PC-9 (cell line): ENCODE results near the gene KRT3. TPM values are rescaled to one million over a fixed set of nuclear protein-coding genes. Genes with fewer than 3 reads are reported as not detected.

ENCODE experiments used
- BruUV-seq: library from RNA; stranded (reverse); fragments of 400-500 nt; replicated peaks from 2 replicates; lab custom pipeline; 2021; lab: Mats Ljungman, UMichigan
- CTCF ChIA-PET: fragments of 300-600 bp; sonication (Branson Sonifier 250); formaldehyde crosslinking; loops from one replicate; lab custom pipeline; 2022; ENCODE audit warnings: antibody characterized with exemption; lab: Charles Lee
- POLR2A ChIA-PET: fragments of 300-600 bp; sonication (Branson Sonifier 250); formaldehyde crosslinking; loops from one replicate; lab custom pipeline; 2022; ENCODE audit warnings: antibody characterized with exemption; ENCODE audit not compliant: unreplicated experiment; lab: Charles Lee
- DNase-seq, 2 experiments: peaks; one replicate each; pipeline versions ENCODE4 v3.0.0 to v3.0.0-alpha.2; 2015 to 2022; ENCODE audit warnings: mixed read lengths in 1 of 2
- H2AFZ ChIP-seq: fragments of 200-600 bp; sonication (generic); 2 replicates; pipeline ENCODE4 v1.8.1; 2017; ENCODE audit warnings: antibody characterized with exemption
- H3F3A ChIP-seq: fragments of 200-600 bp; sonication (generic); 2 replicates; pipeline ENCODE4 v1.8.1; 2017; ENCODE audit warnings: antibody characterized with exemption, mild to moderate bottlenecking, low read depth; ENCODE audit not compliant: insufficient read depth
- H3K27ac ChIP-seq: fragments of 200-600 bp; sonication (generic); 2 replicates; pipeline ENCODE4 v1.6.1; 2016; ENCODE audit warnings: mixed run types
- H3K27me3 ChIP-seq: fragments of 200-600 bp; sonication (generic); 2 replicates; pipeline ENCODE4 v1.6.1; 2016; ENCODE audit warnings: low read depth, mixed run types; ENCODE audit not compliant: insufficient read depth
- H3K36me3 ChIP-seq: fragments of 200-600 bp; sonication (generic); 2 replicates; pipeline ENCODE4 v1.6.1; 2016; ENCODE audit warnings: low read depth, mixed run types
- H3K4me1 ChIP-seq: fragments of 200-600 bp; sonication (generic); replicated peaks from 2 replicates; pipeline ENCODE4 v1.6.1; 2016; ENCODE audit warnings: mixed run types; ENCODE audit not compliant: insufficient read depth
- H3K4me2 ChIP-seq: fragments of 200-600 bp; sonication (generic); 2 replicates; pipeline ENCODE4 v1.6.1; 2017; ENCODE audit warnings: mixed run types
- H3K4me3 ChIP-seq: fragments of 200-600 bp; sonication (generic); 2 replicates; pipeline ENCODE4 v1.6.1; 2016; ENCODE audit warnings: mixed run types
- H3K79me2 ChIP-seq: fragments of 200-600 bp; sonication (generic); 2 replicates; pipeline ENCODE4 v1.6.1; 2017; ENCODE audit warnings: low read depth, mixed run types
- H3K9me2 ChIP-seq: fragments of 200-600 bp; sonication (generic); 2 replicates; pipeline ENCODE4 v1.8.1; 2017; ENCODE audit warnings: mild to moderate bottlenecking; ENCODE audit not compliant: insufficient read depth
- H3K9me3 ChIP-seq: fragments of 200-600 bp; sonication (generic); 2 replicates; pipeline ENCODE4 v1.8.1; 2016; ENCODE audit warnings: low read depth; ENCODE audit not compliant: insufficient read depth
- H4K20me1 ChIP-seq: fragments of 200-600 bp; sonication (generic); 2 replicates; pipeline ENCODE4 v1.8.1; 2017; ENCODE audit not compliant: insufficient read depth
- CTCF ChIP-seq: fragments of 200-600 bp; sonication (generic); conservative IDR thresholded peaks from 2 replicates; pipeline ENCODE4 v1.6.1; 2017; ENCODE audit warnings: mixed run types, antibody characterized with exemption, mild to moderate bottlenecking, moderate library complexity
- EZH2 ChIP-seq: fragments of 200-600 bp; sonication (generic); IDR thresholded peaks from 2 replicates; pipeline ENCODE4 v1.8.0; 2017; ENCODE audit warnings: antibody characterized with exemption, low read depth
- intact Hi-C: fragments of 100-400 bp; cut with micrococcal nuclease; formaldehyde crosslinking; loops from one replicate; pipeline ENCODE4 v1.10.0; 2022; ENCODE audit not compliant: unreplicated experiment
- total RNA-seq: library from RNA; stranded (reverse); gene quantifications from 2 replicates; pipeline ENCODE4 v1.2.3, GENCODE V29; 2021

Gene KRT3
- total RNA-seq, 1 experiment from 2014 or later = 0.24 TPM

DNA sequence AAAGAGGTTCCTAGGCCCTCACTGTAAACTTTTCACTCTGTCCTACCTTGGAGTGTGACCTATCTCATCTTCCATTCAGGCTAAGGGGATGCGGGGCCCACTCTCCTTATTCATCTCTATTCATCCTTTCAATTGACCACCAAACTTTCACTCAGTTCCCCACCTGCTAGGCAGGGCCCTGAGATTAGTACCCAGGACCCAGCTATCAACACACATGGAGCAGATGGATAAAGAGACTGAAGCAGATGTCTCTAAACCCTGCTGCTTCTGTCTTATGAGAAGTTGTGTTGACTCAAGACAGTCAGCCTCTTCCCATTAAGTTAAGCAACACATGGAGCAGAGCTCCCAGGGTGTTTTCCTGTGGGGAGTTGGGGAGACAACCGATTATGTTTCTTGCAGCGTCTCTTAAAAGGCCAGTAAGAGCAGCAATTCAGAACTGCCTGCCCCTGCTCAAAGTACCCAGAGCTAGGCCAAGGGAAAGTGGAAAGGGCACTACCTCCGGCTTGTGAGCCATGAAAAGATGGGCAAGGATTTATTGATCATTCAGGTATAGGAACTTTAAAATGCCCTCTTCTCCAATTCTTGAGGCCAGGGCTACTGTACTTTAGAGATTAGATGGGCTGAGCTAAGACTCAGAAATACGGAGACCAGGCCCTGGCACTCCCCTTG lies 29.4 kb downstream of the KRT3 start:
- H2AFZ ChIP-seq = no peak overlapping the region
- no peaks in the 10 kb centered on the region for H3K79me2 ChIP-seq
- POLR2A ChIA-PET = no interaction called here
- H3K9me2 ChIP-seq = no peaks in the 10 kb centered on the region
- no peak overlapping the region for H3K4me2 ChIP-seq
- no peak overlapping the region for H3K27ac ChIP-seq
- H3K4me1 ChIP-seq = 0 out of 2 replicates have a peak, but pooled peaks cover 5% of the 10 kb centered on the region
- no peak overlapping the region for H3K4me3 ChIP-seq
- H3K36me3 ChIP-seq = no peaks in the 10 kb centered on the region
- DNase-seq = no peak
- intact Hi-C loops = no loop called here
- no peaks in the 10 kb centered on the region for H3K27me3 ChIP-seq
- H4K20me1 ChIP-seq = no peaks in the 10 kb centered on the region
- no peaks in the 10 kb centered on the region for H3F3A ChIP-seq
- BruUV-seq = no TSS peak
- peaks cover 4% of the 10 kb centered on the region for H3K9me3 ChIP-seq
- CTCF ChIA-PET = no interaction called here
- no peak for TF ChIP-seq EZH2
- no peak for TF ChIP-seq CTCF

- ChIA-PET POLR2A (no interaction called here), CTCF (no interaction called here)
- H3K4me2 ChIP-seq = no peak overlapping the region
- H3K27ac ChIP-seq = no peak overlapping the region
- H3K9me3 ChIP-seq = peaks cover 4% of the 10 kb centered on the region
- H3K79me2 ChIP-seq = no peaks in the 10 kb centered on the region
- no peaks in the 10 kb centered on the region for H3K27me3 ChIP-seq
- no peak for DNase-seq
- H4K20me1 ChIP-seq = no peaks in the 10 kb centered on the region
- 0 out of 2 replicates have a peak, but pooled peaks cover 5% of the 10 kb centered on the region for H3K4me1 ChIP-seq
- intact Hi-C loops = no loop called here
- H3K9me2 ChIP-seq = no peaks in the 10 kb centered on the region
- no peaks in the 10 kb centered on the region for H3K36me3 ChIP-seq
- H2AFZ ChIP-seq = no peak overlapping the region
- no peaks in the 10 kb centered on the region for H3F3A ChIP-seq
- no TSS peak for BruUV-seq
- H3K4me3 ChIP-seq = no peak overlapping the region
- TF ChIP-seq CTCF = no peak
- no peak for TF ChIP-seq EZH2
Observed at GRCh38 chr12:52765702-52766101, 30.2 kb downstream of the KRT3 start.

DNA sequence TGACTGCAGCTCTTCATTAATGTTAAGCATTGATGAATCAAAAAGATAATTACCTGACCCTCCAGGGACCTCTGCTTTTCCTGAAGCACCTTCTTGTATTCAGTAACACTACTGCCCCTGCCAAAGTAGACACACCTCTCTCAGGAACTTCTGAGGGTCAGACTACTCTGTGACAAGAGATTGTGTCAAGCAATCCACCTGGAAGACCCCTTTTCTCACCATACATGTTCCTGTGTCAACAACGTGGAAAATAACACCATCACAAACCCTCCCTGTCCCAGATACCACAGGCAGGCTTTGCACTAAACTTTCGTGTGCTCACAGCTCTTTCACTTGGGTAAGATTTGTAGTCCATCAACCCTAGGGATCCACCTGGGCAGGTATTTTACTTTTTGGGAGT lies 31.9 kb downstream of the KRT3 start:
- H3K27me3 ChIP-seq = no peaks in the 10 kb centered on the region
- CTCF ChIA-PET = no interaction called here
- POLR2A ChIA-PET = interaction anchor here (0.7 kb wide), 1 partner anchor 109 kb away, joined by 3 read pairs; no protein-coding TSS in a partner anchor
- H3K9me3 ChIP-seq = peaks cover 4% of the 10 kb centered on the region; the same call in 1 of the 2 replicates
- H3K4me3 ChIP-seq = no peak overlapping the region
- H3K4me2 ChIP-seq = no peak overlapping the region
- no peak for TF ChIP-seq EZH2
- TF ChIP-seq CTCF = no peak
- no peak for DNase-seq
- H3K4me1 ChIP-seq = no peaks in the 10 kb centered on the region
- no peak overlapping the region for H3K27ac ChIP-seq
- no peaks in the 10 kb centered on the region for H3K79me2 ChIP-seq
- no peaks in the 10 kb centered on the region for H3F3A ChIP-seq
- H4K20me1 ChIP-seq = no peaks in the 10 kb centered on the region
- no peaks in the 10 kb centered on the region for H3K9me2 ChIP-seq
- H3K36me3 ChIP-seq = no peaks in the 10 kb centered on the region
- no TSS peak for BruUV-seq
- intact Hi-C loops = no loop called here
- no peak overlapping the region for H2AFZ ChIP-seq
